Superior temporal gyrus (tissue), 1 donor: Measurements from ENCODE around the gene PPARD.
A peak's percentile ranks its signal among the peaks of the same experiment; 100 is the strongest.
"Not testable (repeated sequence)": the region's sequence is repeated elsewhere in the genome, so short reads cannot be mapped to it uniquely, and the experiment has no call there.

Experiments
- DNase-seq: peaks from one replicate; pipeline ENCODE4 v3.0.0-alpha.2; 2016; ENCODE audit errors: extremely low spot score

PPARD gene

GRCh38 chr6:35406711-35407485, 64.5 kb downstream of the PPARD start:
- DNase-seq = no peak

- no peak for DNase-seq
Observed at GRCh38 chr6:35409245-35409644, 66.9 kb downstream of the PPARD start.

DNA sequence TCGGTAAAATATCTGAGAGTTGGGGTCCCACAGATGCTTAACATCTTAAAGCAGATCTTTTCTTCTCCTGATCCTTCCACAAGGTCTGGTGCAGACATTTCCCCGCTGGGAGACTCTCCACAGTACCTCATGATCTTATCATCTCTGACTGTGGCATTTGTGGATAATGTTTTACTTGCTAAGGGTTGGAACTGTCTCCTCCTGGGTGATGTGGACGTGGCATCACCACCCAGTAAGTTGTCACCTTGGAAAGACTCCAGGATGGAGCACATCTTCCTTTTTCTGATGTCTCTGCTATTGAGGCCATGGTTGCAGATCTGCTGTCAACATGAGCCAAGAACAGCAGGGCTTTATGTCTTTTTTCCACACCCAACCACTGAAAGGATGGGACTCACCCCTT, 67.8 kb downstream of the PPARD start:
- DNase-seq = no peak

DNA sequence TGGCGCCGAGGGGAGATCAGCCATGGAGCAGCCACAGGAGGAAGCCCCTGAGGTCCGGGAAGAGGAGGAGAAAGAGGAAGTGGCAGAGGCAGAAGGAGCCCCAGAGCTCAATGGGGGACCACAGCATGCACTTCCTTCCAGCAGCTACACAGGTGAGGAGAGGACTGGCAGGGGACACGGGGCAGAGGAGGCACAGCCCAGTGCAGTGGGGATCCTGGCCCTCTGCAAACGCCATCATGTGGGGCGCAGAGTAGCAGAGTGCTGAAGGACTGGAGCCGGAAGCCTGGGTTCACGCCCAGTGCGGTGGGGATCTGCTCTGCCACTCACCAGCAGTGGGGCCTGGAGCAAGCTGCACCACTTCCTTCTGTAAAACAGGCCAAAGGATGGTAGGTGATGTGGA, 68.7 kb downstream of the PPARD start:
- DNase-seq = no peak

DNA sequence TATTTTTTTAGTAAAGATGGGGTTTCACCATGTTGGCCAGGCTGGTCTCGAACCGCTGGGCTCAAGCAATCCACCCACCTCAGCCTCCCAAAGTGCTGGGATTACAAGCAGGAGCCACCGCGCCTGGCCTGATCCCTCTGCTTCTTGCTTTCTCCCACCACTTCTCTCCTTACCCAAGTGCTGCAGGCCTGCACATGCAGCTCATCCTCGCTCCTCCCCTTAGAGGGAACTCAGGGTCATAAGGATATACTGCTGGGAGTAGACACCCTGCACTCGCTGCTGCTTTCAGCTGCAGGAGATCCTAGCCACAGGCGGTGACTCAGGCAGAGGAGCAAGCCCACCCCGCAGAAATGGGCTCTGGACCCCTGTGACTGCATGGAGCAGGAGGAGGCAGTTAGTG, 69.7 kb downstream of the PPARD start:
- DNase-seq = no peak

- DNase-seq = peak; percentile 72
Observed at GRCh38 chr6:35413911-35414310, 71.6 kb downstream of the PPARD start.

DNA sequence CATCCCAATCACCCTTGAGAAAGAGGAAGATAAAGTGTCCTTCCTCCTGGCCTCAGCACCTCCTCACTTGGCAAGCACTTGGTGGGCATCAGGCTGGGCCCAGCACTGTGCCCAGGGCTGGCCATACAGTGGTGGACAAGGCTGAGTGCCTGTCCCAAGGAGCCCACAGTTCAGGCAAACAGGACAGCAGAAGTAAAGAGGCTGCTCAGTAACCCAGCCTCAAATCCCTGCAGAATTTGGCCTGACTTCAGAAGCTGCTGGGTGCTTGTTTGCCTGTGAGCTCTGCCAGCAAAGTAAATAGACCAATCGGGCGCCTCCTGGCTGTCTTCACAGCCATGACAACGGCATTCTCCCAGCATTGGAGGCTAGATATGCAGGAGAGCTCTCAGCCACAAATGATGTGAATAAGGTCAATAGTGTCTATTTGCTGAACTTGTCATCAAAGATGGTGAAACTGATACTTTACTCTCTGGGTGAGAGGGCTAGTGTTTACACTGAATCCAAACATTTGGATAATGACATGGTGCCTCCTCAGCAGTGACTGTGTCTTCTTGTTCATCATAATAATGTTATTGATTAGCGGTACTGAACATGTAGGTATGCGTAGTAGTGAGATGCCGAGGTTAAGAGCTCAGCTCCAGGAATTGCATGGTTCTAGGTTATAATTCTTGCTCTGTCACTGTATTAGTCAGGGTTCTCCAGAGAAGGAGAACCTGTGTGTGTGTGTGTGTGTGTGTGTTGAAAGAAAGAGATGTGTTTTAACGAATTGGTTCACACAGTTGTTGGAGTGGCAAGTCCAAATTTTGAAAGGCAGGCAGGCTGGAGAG, 72.9 kb downstream of the PPARD start:
- DNase-seq = peak; percentile 96

- DNase-seq = peak; percentile 66
Observed at GRCh38 chr6:35417979-35418661, 75.8 kb downstream of the PPARD start.

DNA sequence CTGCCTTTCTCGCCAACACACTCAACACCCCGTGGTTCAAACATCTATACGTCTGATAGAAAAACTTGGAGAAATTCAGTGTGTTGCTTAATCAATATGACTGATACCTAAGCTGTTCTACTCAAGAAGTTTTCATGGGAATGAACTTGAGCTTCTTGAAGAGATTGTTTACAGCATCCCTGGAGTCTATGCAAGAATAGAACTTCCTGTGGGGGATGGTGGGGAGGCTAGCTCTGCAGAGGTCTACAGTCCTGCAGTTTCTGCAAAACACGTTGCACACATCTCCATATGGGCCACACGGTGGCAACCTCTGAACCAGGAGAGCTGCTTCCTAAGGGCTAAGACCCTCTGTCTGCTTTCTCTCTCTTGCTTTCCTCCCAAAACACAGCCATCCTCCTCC, 77.1 kb downstream of the PPARD start:
- DNase-seq = no peak

DNA sequence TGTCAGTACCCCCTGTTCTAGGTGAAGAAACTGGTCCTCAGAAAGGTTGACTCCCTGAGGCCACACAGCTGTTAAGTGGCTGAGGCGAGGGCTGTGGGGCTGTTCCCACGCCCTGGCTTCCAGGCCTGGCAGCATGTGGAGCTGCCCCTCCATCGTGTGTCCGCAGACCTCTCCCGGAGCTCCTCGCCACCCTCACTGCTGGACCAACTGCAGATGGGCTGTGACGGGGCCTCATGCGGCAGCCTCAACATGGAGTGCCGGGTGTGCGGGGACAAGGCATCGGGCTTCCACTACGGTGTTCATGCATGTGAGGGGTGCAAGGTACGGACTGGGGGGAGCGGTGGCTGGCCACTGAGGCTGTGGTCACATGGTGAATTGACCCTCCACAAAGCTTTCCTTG, 77.6 kb downstream of the PPARD start:
- no peak for DNase-seq

GRCh38 chr6:35425284-35425683, 82.9 kb downstream of the PPARD start:
- DNase-seq = no peak

DNA sequence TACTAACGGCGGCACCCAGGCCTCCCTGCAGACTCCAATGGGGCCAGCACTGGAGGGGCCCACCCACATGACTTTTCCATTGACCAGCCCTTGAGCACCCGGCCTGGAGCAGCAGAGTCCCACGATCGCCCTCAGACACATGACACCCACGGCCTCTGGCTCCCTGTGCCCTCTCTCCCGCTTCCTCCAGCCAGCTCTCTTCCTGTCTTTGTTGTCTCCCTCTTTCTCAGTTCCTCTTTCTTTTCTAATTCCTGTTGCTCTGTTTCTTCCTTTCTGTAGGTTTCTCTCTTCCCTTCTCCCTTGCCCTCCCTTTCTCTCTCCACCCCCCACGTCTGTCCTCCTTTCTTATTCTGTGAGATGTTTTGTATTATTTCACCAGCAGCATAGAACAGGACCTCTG, 83.7 kb downstream of the PPARD start:
- no peak for DNase-seq

- DNase-seq = no peak
Observed at GRCh38 chr6:35427435-35427834, 85.1 kb downstream of the PPARD start.

- no peak for DNase-seq
Observed at GRCh38 chr6:35427851-35428321, 85.5 kb downstream of the PPARD start.

- no peak for DNase-seq
Observed at GRCh38 chr6:35428421-35429149, 86.2 kb downstream of the PPARD start.

GRCh38 chr6:35429463-35429862, 87.1 kb downstream of the PPARD start:
- DNase-seq = no peak

DNA sequence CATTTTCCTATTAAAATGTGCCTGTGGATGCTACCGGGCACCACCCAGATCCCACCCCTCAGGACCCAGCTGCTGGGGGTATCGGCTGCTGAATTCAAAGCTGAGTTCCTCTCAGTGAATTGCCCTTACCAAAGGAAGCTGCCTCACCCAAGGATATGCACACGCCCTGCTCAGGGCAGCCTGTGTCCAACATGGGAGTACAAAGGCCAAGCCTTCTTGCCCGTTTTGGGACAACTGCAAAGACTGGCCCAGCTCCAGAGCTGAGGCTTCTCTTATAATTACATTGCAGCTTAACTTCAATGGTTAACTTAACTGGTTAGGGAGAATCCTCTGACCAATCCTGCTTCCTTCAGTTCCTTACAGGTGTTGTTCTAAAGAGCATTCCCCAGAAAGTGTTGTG, 89.9 kb downstream of the PPARD start:
- no peak for DNase-seq

- not testable (repeated sequence) for DNase-seq
Observed at GRCh38 chr6:35432702-35433101, 90.3 kb downstream of the PPARD start.

GRCh38 chr6:35435074-35435837, 92.9 kb downstream of the PPARD start:
- no peak for DNase-seq

DNA sequence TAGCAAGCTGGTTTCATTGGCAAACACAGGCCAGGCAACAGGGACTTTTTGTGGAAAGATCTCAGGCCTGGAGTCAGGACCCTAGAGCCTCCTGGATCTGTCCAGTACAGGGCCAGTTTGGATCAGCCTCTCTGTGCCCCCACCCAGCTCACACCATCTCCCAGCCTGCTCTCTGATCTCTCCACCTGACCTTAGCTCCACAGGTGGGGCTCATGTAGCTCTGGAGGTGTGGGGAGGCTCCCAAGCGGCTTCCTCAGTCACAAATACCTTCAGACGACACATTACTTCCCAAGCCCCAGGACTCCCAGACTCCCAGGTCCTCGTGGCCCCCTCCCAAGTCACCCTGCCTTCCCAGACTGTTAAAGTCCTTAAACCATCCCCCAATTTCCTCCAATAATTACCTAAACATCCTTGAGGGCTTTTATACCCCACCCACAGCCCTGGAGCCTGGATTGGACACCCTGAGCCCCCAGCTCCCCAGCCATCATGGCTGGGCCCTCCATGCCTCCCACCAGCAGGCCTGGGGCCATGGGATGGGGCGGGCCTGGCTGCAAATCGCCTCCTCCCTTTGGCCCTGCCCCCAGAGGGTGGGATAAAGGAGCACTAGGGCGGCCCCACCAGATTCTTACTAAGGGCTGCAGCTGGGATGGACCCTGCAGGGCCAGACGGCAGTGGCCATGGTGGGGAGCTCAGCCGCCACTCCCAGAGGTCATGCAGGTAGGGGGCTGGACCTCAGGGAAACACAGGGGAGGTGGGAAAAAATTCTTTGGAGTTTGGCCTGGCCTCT, 93.9 kb downstream of the PPARD start:
- DNase-seq = no peak
